Cerebellar cortex (tissue), 1 donor: ENCODE data around the gene EGFL7.

ENCODE experiments used
- DNase-seq: peaks from one replicate; pipeline ENCODE4 v3.0.0-alpha.2; 2015; ENCODE audit warnings: low spot score

The EGFL7 gene

DNA sequence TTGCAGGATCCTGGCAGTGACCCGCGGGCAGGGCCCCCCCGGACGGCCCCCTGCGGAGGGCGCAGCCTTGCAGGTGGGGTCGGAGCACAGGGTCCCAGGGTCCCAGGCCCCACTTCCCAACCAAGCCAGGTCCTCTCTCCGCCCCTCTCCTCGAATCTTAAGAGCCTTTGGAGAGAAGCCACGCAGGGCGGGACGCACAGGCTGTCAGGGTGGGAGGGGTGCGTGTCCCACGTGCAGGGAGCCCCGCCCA lies 18.4 kb upstream of the EGFL7 start:
- DNase-seq: no peak

DNA sequence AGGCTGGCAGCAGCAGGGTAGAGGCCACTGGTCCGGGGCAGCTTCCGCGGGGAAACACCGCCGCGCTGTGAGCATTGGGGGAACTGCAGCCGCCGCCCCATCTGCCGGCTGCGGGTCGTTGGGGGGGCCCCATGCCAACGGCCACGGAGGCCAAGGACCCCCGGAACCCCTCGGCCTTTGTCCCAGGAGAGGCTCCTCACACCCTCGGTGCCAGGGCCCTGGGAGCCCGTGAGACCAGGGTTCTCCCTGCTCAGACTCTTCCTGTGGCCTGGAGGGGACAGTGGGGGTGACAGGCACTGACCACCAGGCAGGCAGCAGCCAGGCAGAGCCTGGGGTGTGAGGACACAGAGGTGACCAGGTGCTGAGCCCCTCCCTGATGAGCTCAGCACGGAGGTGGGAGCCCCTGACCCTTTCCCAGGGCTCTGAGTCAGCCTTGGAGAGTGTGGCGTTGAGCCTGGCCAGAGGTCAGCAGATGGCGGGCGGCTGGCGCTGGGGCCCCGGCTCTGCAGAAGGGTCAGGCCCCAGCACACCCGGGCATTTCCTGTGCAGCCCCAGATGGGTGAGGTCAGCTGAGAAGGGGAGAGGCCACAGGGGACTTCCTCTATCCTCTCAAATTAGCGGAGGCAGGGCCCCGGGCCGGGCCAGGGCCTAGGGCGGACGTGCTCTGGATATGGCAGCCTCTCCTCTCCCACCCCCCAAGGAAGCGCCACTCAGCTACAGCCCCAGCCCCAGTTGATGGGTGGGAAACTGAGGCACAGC lies 17.9 kb upstream of the EGFL7 start:
- peak; percentile 38 for DNase-seq

DNA sequence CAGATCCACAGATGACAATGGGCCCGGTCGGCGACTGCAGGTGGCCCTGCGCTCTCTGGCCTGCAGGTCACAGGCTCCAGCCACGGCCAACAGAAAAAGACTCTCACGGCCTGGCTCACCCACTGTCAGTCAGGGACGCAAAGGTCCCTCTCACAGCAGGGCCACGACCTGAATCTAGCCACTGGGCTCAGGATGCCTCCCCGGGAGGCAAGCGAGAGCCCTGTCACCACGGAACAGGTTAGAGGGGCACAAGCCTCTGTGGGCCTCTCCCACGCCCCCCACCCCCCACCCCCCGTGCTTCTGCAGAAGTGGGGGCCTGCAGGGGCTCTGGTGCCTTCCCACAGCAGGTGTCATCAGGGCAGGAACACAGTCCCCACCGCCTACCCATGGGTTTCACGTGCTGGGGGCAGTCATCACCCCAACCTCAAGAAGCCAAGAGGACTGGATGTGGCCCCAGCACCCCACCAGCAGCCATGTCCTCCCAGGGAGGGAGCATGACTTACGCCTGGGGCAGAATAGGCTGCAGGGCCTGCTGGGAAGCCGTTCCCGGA lies 17.3 kb upstream of the EGFL7 start:
- DNase-seq: no peak

DNA sequence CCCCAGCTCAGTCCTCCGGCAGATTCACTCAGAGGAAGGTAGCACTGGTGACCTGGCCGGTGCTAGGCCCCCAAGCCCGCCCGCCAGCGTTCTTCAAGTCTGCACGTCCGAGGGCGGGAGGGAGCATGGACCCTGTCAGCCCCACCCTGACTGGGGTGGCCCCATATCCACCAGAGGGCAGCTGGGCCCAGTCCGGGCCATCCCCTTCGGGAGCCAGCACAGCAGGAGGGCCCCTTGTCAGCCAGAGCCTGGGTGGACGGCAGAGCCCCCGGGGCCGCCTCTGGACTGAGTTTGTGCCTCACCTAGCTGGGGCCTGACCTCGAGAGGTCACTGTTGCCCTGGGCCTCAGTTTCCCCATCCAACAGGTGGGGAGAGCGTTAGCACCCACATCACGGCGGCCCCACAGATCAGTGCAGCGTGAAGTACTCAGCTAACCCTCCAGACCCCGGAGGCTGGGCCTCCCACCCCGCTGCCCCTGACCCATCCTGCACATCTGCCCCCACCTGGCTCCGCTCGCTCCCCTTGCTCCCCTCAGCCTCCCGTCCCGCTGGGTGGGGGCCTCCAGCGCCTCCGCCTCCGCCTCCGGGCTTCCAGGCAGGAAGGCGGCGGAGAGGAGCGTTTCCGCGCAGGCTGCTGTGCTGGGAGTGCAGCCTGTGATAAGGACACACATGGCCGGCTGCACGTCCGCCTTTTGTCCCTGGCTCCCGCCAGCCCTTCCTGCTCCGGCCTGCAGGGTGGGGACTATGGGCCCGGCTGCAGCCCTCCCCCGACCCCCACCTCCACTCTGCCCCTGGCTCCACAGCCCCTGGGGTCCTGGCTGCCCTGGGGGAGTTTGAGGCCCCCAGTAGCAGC lies 16.6 kb upstream of the EGFL7 start:
- DNase-seq: no peak

DNA sequence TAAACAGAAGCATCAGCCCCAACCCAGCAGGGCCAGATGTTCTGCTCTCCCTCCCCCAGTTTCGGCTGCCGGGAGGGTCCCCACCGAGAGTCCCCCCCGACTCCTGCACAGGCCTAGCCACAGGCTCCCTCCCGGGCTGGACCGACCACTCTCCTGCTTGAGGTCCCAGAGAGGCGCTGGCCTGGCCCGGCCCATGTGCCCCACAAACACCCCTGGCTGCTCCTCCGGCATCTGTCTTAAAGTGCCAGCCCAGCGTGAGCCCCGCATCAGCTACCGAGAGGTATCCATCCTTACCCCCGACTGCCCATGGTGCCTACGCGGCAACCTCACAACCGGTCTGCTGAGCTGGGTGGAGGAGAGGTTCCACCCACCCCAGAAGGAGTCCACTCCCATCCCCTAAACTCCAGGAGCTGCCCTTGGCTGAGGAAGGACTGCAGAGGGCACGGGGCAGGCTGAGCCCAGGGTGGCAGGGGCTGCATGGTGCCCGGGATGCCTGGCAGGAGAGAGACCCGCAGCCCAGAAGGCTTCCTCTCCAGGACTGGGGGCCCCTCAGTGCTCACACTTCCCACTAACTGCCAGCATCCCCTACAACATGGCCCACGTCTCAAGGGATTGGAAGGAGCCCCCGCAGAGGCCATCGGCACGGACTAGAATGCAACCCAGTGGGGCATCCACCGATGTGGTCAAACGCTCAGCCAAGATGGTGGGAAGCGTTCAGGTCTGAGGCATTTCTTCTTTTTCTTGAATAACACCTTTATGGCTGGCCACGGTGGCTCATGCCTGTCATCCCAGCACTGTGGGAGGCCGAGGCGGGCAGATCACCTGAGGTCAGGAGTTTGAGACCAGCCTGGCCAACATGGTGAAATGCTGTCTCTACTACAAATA lies 15.6 kb upstream of the EGFL7 start:
- no peak for DNase-seq

DNA sequence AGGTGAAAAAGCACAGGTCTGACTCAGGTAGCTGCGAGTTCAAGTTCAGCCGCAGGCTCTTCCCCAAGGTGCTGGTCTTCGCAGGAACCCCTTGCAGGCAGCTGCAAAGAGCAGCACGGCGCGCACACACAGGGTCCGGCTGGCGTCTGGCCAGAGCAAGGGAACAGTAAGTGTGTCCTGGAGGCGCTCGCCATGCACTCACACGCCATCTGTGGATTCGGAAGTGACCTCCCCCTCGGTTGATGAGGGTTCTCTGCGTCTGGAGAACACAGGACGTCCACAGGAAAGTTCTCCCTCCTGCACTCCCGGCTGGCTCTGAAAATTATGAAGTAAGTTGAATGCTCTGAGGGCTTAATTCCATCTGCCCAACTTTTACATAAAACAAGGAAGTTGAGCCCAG lies 14.0 kb upstream of the EGFL7 start:
- no peak for DNase-seq

DNA sequence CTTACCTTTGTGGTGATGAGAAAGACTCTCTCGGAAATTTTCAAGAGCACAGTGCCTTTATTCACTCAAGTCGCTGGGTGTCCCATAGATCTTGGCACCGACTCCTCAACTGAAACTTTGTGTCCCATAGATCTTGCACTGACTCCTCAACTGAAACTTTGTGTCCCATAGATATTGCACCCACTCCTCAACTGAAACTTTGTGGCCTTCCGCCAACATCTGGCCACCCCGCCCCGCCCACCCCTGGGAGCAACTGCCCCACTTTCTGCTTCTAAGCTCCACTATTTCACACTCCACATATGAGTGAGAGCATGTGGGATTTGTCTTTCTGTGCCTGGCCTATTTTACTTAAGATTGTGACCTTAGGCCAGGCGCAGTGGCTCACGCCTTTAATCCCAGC lies 12.7 kb upstream of the EGFL7 start:
- no peak for DNase-seq

DNA sequence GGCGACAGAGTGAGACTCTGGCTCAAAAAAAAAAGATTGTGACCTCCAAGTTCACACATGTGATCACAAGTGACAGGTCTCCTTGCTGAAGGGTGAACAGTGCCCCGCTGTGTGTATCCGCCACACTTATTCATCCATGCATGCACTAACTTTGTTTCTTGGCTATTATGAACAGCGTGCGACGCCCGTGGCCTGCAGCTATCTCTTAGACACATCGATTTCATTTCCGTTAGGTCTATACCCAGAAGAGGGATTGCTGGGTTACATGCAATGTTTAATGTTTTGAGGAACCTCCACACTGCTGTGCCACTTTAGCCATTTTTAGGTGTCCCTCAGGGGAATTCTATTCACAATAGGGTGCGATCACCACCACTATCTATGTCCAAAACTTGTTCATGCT lies 12.1 kb upstream of the EGFL7 start:
- no peak for DNase-seq

DNA sequence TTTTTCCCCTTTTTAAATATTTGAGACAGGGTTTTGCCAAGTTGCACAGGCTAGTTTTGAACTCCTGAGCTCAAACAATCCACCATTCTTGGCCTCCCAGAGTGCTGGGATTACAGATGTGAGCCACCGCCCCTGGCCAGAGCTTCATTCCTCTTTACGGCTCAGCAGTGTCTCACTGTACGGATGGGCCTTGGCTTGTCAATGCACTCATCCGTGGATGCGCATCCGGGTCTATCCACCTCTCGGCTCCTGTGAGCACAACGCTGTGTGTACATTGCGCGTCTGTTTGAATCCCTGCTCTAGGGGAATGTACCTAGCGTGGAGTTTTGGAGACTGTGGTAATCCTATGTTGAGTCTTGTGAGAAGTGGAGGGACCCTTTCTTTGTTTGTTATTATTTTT lies 10.9 kb upstream of the EGFL7 start:
- DNase-seq: no peak

DNA sequence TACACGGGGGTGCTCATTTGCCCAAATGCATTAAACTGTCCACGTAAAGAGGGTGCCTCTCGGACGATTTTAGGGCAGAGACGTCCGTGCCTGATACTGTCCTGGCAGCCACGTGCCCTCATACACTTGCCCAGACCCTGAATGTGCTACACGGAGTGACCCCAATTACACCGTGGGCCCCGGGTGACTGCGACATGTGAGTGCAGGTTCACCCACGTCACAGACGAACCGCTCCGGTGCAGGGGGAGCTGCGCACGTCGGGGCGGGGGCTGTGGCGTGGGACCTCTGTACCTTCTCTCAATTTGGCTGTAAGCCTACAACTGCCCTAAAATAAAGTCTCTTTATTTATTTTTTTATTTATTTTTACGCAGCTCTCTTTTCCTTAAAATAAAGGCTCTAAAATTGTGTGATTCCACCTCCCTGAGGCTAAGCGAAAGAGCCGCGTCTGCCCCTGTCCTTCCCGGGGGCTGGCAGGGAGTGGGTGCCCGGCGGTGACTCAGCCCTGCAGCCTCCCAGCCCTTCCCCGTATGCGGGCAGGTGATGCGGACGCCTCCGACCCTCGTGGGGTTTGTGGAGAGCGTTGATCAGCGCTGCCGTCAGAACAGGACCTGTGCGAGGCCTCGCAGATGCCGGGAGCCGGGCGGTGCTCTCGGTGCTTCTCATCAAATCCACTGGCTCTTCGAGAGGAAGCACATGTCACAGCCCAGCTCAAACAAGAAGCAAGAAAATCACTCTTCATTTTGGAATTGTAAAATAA lies 9.2 kb upstream of the EGFL7 start:
- DNase-seq: no peak

DNA sequence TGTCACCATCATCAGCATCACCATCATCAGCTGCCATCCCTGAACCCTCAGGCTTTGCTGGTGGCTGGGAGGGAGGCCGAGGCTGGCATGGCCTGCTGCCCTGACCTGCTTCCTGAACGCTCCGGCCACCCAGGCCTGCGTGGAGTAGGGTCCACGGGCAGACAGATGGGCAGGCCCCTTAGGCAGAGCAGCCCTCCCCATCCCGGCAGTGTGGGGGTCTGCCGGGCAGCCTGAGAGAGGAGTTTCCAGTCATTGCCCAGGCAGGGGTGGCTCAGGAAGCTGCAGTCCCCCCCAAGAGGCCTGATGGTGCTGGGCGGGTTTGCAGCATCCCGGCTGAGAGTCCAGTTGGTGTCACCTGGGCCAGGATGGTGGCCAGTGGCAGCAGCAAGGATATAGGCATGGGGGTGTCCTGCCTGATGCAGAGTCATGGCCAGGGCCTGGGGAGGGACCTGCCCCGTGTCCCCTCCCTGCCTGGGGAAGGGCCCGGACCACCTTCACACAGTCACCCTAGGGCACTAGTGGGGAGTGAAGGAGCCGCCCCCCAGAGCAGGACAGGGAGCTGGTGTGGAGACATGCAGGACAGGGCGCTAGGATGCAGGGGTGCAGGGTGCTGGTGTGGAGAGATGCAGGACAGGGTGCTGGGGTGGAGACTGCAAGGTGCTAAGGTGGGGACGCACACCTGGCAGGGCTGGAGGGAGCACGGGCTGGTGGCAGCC lies 7.7 kb upstream of the EGFL7 start:
- DNase-seq: no peak

DNA sequence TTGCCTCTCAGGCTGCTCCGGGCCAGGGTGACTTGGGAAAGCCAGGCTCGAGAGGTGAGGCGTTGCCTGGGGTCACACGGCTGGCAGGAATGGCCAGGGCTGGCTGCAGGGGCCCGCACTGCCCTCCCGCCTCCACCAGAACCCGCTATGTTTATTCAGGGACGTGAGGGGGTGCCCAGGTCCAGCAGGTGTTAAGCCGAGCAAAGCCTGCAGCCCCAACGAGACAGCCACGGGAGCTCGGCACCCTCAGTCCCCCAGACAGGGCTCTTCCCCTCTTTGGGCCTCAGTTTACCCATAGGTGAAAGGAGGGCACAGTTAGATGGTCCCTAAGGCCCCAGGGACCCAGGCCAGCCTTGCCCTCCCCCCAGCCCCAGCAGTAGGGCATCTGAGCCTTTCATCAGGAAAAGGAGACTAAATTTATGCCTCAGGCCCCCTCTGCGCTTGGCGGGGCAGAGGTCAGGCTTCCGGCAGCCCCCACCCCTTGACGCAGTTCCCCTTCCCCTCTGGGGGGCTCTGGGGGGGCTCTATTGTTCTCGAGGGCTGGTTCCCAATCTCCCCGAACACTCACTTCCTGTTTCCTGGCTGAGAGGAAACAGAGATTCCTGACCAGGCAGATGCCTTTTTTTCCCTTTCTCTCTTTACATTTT lies 7.1 kb upstream of the EGFL7 start:
- DNase-seq: no peak

DNA sequence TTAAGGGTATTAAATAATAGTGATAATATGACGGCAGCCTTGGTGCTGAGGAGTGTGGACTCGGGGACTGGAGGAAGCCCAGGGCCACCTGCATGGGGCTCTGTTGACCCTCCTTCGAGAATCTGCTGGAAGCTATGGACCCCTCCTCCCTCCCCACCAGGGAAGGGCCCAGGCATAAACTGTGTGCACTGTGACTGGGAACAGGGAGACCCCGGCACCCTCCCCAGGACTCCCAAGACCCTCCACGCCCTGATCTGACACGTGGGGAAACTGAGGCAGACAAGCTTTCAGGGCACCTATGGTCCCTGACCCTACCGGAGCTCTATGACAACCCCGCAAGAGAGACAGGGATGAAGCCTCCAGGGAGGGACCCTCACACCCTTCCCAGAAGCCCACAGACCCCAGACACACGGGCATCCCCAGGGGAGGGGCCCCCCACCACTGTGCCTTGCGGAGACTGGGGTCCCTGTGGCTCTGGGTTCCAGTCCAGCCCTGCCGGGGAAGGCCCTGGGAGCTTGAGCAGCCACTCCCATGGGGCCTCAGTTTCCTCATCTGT lies 6.5 kb upstream of the EGFL7 start:
- no peak for DNase-seq

DNA sequence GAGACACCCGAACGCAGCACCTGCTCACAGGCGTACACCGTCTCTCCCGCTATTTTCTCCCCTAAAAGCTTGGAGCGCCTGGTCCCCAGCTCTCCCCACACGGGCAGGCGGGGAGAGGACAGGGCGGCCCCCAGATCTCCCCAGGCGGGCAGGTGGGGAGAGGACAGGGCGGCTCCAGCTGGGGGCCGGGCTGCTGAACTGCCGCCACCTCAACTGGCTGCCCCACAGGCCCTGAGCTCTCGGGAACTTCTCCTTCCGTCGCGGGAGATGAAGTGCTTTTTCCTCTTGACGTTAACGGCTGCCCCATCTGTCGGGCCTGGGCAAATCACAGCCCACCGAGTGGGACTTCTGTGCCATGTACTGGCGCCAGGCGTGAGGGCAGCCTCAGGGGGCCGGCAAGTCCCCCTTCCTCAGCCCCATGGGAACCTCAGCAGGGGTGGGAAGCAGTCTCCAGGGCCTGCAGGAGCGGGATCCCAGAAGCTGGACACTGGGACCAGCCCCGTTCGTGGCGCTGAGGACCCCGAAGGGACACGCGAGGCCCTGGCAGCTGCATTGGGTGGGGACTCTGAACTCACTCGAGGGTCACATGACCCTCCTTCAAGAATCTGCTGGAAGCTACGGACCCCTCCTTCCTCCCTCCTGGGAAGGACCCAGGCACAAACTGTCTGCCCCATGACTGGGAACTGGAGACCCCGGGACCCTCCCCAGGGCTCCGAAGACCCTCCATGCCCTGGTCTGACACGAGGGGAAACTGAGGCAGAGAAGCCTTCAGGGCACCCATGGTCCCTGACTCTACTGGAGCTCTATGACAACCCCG lies 5.7 kb upstream of the EGFL7 start:
- DNase-seq: no peak

DNA sequence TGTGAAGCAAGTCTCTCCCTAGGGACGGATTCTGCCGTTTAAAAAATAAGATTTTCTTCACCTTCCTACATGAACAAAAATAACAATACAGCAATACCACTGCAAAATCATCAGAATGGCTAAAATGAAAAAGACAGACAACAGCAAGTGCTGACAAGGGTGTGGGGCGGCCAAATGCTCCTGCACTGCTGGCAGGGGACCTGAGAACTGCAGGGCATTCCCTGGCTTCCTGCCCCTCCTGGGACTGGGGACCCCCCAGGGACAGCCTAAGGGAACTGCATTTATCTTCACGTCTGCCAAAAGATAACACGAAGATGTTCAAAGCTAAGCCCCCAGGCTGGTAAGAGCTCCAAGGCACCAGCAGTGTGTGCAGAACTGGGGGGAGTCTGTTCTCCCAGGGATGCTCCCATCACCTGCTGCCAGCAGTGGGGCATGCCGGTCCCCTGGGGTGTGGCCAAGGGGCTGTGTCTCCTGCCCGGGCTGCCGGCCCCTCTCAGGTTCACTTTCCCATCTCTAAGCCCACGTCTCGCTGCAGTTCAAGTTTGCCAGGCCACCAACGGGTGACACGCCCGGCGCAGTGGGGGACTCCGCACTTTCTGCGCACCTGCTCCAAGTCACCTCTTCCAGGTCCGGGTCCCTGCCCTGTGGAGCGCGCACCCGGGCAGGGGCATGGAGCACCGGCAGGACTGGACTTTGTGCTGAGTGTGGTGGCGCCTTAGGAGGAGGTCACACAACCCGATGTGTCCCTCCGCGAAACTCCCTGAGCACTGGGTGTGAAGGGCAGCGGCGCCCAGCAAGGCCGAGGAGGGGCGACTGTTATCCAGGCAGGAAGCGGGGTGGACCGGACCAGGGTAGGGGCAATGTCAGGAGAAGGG lies 4.5 kb upstream of the EGFL7 start:
- DNase-seq: no peak

DNA sequence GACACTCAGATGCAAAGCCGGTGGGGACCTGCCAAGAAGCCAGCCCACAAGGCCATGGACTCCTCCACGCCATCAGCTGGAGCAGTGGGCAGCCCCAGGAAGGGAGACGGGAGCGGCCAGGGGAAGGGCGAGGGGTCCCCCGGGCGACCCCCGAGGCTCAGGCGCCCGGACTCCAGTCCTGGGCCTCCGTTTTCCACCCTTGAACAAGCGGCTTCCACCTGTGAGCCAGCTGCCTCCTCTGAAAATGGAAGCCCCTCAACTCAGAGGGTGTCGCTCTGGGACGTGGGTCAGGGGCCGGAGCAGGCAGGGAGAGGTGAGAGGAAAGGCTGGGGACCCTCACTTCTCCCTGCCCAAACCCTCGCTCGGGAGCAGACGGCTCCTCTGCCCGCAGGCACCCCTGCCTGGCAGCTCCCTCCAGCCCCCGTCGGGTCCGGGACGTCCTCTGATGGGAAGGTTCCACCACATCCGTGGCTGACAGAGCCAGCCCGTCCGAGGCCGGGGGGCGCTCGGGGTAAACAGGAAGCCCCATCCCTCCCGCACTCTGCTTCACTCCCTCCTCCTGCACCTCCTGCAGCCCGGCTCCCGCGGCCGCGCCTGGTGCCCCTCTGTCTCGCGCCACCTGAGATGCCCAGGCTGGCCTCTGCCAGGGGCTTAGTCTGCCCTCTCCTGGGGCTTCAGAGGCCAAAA lies 3.7 kb upstream of the EGFL7 start:
- no peak for DNase-seq

DNA sequence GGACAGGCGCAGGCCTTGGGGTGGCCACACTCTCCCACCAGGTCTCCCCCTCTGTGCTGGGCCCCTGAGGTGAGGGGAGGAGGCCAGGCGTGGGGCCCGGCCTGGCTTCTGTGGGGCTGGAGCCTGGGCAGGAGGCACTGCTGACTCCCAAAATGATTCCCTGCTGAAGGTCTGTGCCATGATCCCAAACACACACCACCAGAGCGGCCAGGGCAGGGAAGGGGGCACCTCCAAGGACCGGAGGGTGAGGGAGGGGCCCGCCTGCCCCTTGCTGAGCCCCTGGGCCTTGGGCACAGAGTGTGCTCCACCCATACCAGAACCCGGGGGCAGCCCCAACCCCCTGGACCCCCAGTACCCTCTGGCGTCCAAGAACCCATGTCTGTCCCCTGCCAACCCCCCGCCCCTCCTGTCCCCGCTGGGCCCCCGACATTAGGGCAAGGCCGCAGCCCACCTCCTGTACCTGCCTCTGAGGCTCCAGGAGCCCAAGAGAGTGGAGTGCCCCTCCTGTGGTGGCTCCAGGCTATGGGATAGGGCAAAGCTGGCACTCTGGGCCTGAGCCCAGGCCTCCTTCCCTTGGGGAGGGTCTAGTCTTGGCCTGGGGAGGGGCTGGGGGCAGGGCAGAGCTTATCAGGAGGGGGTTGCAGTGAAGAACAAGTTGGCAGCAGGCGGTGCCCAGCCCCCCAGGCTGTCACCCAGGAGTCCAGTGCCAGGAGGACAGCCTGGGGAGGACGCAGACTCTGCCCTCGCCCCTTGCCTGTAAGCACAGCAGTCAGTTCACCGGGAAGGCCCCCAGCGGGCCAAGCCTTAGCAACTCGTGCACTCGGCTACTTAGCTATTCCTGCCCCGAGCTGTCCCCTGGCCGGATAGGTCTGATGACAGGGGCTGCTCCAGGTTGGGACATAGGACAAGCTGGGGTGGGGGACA lies 2.6 kb upstream of the EGFL7 start:
- no peak for DNase-seq
